ENCODE results near the gene INPP4A. TPM values are rescaled to one million over a fixed set of nuclear protein-coding genes. Genes with fewer than 3 reads are reported as not detected.

INPP4A gene
- polyA plus RNA-seq, 1 experiment, result 12.9 TPM

- H3K27me3 ChIP-seq (ENCODE audit: control insufficient read depth, insufficient read depth, low read length), result no peaks in the 10 kb centered on the region
- ChIA-PET POLR2A (no interaction called here), CTCF (interaction anchor here (1.6 kb wide), 1 partner anchor 151 kb away, joined by 5 read pairs; no protein-coding TSS in a partner anchor)
- no peak for TF ChIP-seq CTCF (IDR thresholded peaks at IDR 0.05; ENCODE audit: low read depth, low read length)
- no peak overlapping the region for H3K4me3 ChIP-seq (ENCODE audit: low read depth, low read length)
- H3K27ac ChIP-seq (ENCODE audit: low read depth, low read length), result no peak overlapping the region
- H3K9me3 ChIP-seq (ENCODE audit: control insufficient read depth, insufficient read depth, low read length), result no peaks in the 10 kb centered on the region; the same call in 1 of the 2 replicates
- no peak for DNase-seq (ENCODE audit: low read depth, low spot score)
These were observed 118.7 kb downstream of the INPP4A start for GRCh38 chr2:98563394-98563793.

GRCh38 chr2:98564541-98565132 is 120.0 kb downstream of the INPP4A start:
- ChIA-PET POLR2A (no interaction called here), CTCF (no interaction called here)
- H3K9me3 ChIP-seq (ENCODE audit: control insufficient read depth, insufficient read depth, low read length), result no peaks in the 10 kb centered on the region; the same call in 1 of the 2 replicates
- DNase-seq (ENCODE audit: low read depth, low spot score), result no peak
- H3K27ac ChIP-seq (ENCODE audit: low read depth, low read length), result no peak overlapping the region
- no peak for TF ChIP-seq CTCF (IDR thresholded peaks at IDR 0.05; ENCODE audit: low read depth, low read length)
- no peaks in the 10 kb centered on the region for H3K27me3 ChIP-seq (ENCODE audit: control insufficient read depth, insufficient read depth, low read length)
- H3K4me3 ChIP-seq (ENCODE audit: low read depth, low read length), result no peak overlapping the region

- TF ChIP-seq CTCF (IDR thresholded peaks at IDR 0.05; ENCODE audit: low read depth, low read length), result no peak
- no peaks in the 10 kb centered on the region; the same call in 1 of the 2 replicates for H3K9me3 ChIP-seq (ENCODE audit: control insufficient read depth, insufficient read depth, low read length)
These were observed 120.7 kb downstream of the INPP4A start for GRCh38 chr2:98565286-98565860.

GRCh38 chr2:98565941-98566340 is 121.3 kb downstream of the INPP4A start:
- no peak overlapping the region for H3K27ac ChIP-seq (ENCODE audit: low read depth, low read length)
- no peaks in the 10 kb centered on the region; the same call in 1 of the 2 replicates for H3K9me3 ChIP-seq (ENCODE audit: control insufficient read depth, insufficient read depth, low read length)
- TF ChIP-seq CTCF (IDR thresholded peaks at IDR 0.05; ENCODE audit: low read depth, low read length), result no peak
- DNase-seq (ENCODE audit: low read depth, low spot score), result no peak
- CTCF ChIA-PET, result no interaction called here
- no peaks in the 10 kb centered on the region for H3K27me3 ChIP-seq (ENCODE audit: control insufficient read depth, insufficient read depth, low read length)
- H3K4me3 ChIP-seq (ENCODE audit: low read depth, low read length), result no peak overlapping the region
- POLR2A ChIA-PET, result no interaction called here

More at GRCh38 chr2:98565286-98565860, 120.7 kb downstream of the INPP4A start:
- ChIA-PET CTCF (no interaction called here), POLR2A (no interaction called here)
- Histone ChIP-seq H3K27ac (ENCODE audit: low read depth, low read length) (no peak overlapping the region), H3K27me3 (ENCODE audit: control insufficient read depth, insufficient read depth, low read length) (no peaks in the 10 kb centered on the region), H3K4me3 (ENCODE audit: low read depth, low read length) (no peak overlapping the region)
- no peak for DNase-seq (ENCODE audit: low read depth, low spot score)

Data from AG04450 (cell line).